EL (cell line): ENCODE results near the gene GPR107.

Source experiments
- DNase-seq: peaks from one replicate; pipeline ENCODE4 v3.0.0-alpha.2; 2016

The GPR107 gene

GRCh38 chr9:130112538-130113151 is 58.9 kb downstream of the GPR107 start:
- no peak for DNase-seq

- no peak for DNase-seq
Observed at GRCh38 chr9:130114741-130115140, 61.0 kb downstream of the GPR107 start.

- DNase-seq = no peak
Observed at GRCh38 chr9:130116346-130116745, 62.6 kb downstream of the GPR107 start.

GRCh38 chr9:130117376-130117775 is 63.7 kb downstream of the GPR107 start:
- no peak for DNase-seq

- peak; percentile 76 for DNase-seq
Observed at GRCh38 chr9:130117816-130118632, 64.3 kb downstream of the GPR107 start.

- DNase-seq = no peak
Observed at GRCh38 chr9:130118841-130119518, 65.3 kb downstream of the GPR107 start.

GRCh38 chr9:130119519-130120298 is 66.0 kb downstream of the GPR107 start:
- no peak for DNase-seq

GRCh38 chr9:130120299-130120587 is 66.5 kb downstream of the GPR107 start:
- no peak for DNase-seq

GRCh38 chr9:130120832-130121231 is 67.1 kb downstream of the GPR107 start:
- no peak for DNase-seq

- no peak for DNase-seq
Observed at GRCh38 chr9:130122456-130122855, 68.8 kb downstream of the GPR107 start.

- no peak for DNase-seq
Observed at GRCh38 chr9:130124085-130124860, 70.6 kb downstream of the GPR107 start.

GRCh38 chr9:130126721-130127433 is 73.2 kb downstream of the GPR107 start:
- DNase-seq = no peak

- DNase-seq = peak; percentile 37
Observed at GRCh38 chr9:130128251-130128650, 74.5 kb downstream of the GPR107 start.

- peak; percentile 93 for DNase-seq
Observed at GRCh38 chr9:130128733-130129431, 75.2 kb downstream of the GPR107 start.

- no peak for DNase-seq
Observed at GRCh38 chr9:130129432-130130061, 75.8 kb downstream of the GPR107 start.

GRCh38 chr9:130132746-130133145 is 79.0 kb downstream of the GPR107 start:
- DNase-seq = no peak

- no peak for DNase-seq
Observed at GRCh38 chr9:130137081-130137640, 83.5 kb downstream of the GPR107 start.

- no peak for DNase-seq
Observed at GRCh38 chr9:130137641-130138081, 84.0 kb downstream of the GPR107 start.

- peak; percentile 97 for DNase-seq
Observed at GRCh38 chr9:130138171-130138653, 84.5 kb downstream of the GPR107 start.

- DNase-seq = peak; percentile 90
Observed at GRCh38 chr9:130138791-130139190, 85.1 kb downstream of the GPR107 start.
